NCI-H82 (cell line): ENCODE measurements around the gene SNRPD3.
"Not testable (repeated sequence)": the region's sequence is repeated elsewhere in the genome, so short reads cannot be mapped to it uniquely, and the experiment has no call there.

Source experiments
- DNase-seq: peaks from one replicate; lab custom pipeline; 2025; lab: John Stamatoyannopoulos, UW

SNRPD3 gene

GRCh38 chr22:24592058-24592850 is 36.5 kb downstream of the SNRPD3 start:
- DNase-seq: no peak

- peak; percentile 75 for DNase-seq
Observed at GRCh38 chr22:24592851-24593558, 37.2 kb downstream of the SNRPD3 start, which contains the start of gene LRRC75B. Gene LRRC75B, minus strand, starts transcription at chr22:24593073. Its CDS starts 34 bp downstream, at chr22:24593039.

GRCh38 chr22:24593559-24593835 is 37.7 kb downstream of the SNRPD3 start:
- not testable (repeated sequence) for DNase-seq

DNA sequence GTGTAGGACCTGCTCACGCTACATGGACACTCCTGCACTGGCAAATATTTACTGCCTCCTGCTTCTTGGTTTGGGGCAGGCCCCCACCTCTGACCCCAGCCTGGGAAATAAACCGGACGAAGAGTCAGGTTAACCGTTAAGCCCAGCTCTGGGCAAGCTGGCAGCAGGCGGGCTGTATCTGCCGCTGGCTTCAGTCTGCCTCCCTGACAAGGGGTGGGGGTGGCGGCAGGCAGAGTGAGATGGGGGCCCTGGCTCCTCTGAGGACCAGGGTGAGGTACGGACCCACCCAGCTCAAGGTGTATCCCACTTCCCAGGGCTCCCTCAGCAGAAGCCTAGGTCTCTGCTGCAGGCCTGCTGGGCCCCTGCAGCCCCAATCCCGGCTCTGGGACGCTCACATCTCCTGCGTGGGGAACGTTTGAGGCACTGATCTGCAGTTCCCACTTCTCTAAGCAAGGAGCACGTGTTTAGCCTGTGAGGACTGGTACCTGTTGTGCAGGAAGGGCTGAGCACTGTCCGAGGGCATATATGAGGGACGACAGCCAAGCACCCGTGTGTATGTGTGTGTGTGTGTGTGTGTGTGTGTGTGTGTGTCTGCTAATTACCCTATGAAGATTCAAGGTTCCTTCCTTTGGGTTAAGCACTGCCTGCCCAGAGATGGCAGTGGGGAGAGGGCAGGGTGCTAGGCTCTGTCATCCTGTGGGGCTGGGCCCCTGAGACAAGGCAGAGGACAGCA is 38.2 kb downstream of the SNRPD3 start:
- peak; percentile 15 for DNase-seq

DNA sequence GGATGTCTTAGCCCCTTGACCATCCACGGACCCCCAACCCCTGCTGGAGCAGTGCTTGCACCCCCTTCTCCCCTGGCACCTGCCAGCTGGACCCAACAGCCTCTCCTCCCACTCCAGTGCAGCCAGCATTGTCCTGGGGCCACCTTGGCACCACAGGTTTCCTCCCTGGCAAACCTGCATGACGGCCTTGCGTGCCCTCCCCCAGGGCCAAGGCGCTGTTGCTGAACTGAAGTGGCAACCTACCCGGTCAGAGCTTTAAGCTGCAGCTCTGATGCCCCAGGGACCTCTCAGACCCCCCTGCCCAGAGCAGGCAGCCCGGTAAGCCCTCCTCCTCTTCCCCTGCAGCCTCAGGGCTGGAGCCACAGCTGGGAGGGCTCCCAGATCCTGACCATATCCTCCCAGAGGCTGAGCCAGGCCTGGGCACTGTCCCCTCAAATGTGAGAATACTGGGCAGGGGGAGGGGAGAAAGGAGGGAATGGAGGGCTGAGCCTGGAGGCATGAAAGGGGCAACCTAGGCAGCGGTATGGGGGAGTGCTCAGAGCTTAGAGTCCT is 38.8 kb downstream of the SNRPD3 start:
- DNase-seq: no peak

DNA sequence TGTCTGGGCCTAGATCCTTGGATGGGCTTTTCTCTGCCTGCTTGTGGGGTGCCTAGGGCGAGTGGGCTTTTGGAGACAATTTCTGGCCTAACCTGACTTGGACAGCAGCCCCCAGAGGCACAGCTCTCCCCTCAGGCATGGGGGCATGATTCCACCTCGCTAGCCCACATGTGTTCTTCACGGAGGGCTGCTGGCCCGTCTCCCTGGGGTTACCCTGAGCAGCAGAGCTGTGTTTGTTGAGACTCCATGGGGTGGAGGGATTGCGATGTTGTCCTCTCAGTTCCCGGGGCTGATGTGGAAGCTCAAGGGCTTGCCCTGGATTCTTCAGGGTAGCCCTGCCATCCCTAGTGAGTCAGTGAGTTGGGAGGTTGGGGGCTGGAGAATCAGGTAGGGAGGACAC is 39.4 kb downstream of the SNRPD3 start:
- no peak for DNase-seq

DNA sequence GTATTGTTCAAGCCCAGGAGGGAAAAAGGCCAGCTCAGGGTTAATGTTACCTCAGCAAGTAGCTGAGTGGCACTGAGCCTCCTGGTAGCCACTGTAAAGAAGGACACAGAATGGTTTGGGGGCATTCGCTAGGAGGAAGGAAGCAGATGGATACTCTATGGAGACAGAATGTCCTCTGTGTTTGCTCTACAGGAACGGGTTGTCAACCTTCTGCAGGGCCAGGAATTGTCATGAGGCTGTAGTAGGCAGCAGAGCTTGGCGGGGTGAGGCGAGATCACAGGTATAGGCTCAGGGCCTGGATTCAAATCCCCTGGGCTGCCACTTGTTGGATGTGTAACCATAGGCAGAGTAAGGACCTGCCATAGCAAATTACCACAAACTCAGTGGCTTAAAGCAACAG is 40.1 kb downstream of the SNRPD3 start:
- DNase-seq: no peak

DNA sequence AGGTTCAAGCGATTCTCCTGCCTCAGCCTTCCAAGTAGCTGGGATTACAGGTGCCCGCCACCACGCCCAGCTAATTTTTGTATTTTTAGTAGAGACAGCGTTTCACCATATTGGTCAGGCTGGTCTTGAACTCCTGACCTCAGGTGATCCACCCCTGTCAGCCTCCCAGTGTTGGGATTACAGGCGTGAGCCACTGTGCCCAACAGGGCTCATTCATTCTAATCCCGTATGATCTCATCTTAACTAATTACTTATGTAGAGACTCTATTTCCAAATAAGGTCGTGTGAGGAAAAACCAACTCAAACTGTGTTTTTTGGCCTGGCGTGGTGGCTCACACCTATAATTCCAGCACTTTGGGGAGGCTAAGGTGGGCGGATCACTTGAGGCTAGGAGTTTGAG is 41.3 kb downstream of the SNRPD3 start:
- peak; percentile 19 for DNase-seq

DNA sequence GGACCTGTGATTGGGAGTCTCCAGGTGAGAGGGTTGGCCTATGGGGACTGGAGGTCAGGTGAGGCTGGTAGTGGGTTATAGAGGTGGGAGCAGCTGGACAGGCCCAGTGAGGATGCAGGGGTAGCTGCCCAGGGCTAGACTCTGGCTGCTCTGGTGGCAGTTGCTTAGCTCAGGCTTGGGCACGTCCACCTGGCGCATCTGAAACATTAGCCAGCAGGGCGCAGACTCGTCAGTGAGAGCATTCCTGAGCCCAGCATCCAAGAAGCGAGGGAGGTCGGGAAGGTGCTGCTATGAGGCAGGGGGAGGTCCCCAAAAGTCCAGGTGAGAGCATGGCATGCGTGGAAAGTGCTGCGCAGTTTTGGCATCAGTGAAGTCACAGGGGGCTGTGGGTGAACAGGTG is 43.7 kb downstream of the SNRPD3 start:
- DNase-seq: no peak

GRCh38 chr22:24599958-24600715 is 44.3 kb downstream of the SNRPD3 start:
- DNase-seq: not testable (repeated sequence)

DNA sequence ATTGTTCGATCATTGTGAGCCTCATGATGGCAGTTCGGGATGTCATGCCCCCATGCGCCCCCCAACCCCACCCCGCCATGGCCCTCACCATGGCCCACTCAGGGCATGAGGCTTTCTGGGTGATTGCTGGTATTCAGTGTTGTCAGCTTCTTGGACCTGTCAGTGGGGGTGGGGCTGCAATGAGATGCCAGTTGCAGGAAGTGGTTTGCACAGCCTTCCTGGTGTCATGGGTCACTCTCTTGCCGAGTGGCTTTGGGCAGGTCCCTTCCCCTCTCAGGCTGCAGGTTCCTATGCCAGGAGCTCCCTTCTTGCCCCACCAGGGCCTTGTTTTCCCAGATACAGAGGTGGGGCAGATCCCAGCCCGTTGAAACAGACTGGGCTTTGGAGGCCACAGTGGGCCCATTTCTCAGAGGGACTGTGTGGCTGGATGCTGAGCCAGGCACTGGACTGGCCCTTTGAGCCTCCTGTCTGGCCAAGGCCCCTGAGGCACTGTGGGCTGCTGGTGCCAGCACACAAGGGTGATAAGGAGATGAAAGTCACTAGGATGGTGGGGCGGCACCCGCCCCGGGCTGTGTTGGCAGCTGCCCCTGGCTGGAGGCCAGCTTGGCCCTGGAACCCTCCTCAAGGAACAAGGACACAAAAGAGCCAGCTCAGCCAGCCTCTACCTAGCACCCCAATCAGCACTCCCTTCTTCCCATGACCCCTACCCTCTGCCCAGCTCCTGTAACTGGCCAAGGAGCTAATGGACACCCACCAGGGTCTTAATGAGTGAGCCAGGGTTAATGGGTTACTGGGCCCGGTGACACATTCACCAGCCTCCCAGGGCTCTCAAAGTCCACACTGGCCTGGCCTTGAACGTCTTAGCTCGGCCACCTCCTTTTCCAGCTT is 45.7 kb downstream of the SNRPD3 start:
- no peak for DNase-seq

DNA sequence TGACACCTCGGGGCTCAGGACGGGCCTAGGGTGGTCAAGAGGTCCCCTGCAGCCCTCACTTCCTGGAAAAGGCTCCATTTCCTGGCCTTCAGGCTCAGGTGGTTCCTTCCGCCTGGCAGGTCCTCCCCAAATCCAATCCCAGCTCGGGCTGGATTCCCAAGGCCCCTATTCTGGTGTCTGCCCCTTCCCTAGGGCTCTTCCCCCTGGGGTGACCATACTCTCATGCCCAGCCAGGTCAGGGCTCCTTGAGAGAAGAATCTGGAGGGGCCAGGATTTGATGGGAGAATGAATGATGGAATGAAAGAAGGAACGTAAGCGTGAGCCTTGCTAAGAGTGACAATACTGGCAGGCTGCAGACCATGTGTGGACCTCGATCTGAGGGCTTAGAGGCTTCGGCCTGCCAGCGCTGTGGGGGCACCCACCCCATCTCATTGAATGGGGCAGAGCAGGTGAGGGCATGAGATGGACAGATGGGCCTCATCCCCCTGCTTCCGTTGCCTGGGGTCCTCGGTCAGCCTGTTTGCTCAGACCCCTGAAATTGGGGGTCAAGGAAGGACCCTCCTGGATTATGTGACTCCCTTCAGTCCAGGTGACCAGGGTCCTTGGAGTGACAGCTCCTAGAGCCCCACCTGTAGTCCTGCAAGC is 46.4 kb downstream of the SNRPD3 start:
- not testable (repeated sequence) for DNase-seq

DNA sequence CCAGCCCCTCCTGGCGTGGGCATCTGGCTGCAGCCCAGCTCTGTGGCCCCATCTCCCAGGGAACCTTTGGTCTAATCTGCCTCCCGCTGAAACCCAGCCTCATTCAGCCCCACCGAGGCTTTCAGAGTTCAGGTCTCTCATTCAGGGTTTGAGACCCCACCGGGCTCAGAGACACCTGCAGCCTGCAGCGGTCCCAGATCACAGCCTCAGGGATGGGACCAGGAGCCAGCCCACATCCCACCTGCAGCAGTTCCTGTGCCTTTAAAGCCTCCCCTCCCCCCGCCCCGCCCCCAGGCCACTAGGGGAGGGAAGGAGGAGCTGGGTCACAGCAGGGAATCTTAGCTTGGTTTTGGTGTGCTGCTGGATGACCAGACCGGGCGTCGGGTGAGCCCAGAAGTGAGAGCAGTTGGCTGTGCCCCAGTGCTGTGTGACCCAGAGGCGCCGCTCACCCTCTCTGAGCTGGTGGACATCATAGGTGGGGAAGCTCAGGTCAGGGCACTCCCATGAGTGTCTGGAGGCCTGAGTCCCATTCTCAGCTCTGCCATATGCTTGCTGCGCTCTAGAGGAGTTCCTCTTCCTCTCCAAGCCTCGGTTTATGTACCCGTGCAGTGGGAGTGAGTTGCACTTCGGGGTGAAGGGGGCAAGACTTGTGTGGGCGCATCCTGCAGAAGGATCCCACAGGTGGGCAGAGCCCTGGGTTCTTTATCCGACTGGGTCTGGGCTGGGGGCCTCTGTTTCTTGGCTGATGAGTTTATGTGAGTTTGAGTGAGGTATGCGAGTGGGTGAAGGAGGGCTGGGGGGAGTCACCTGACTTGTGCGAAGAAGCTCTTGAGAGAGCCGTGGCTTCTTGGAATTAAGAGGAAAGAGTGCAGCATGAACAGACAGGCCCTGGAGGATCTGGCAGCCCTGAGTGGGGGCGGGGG is 47.3 kb downstream of the SNRPD3 start, which contains the start of gene GGT1:
GGT1 (plus strand) TSS at position 347 of the 923 bp plus-strand sequence. CDS start 7,889 bp downstream, outside the sequence.
- not testable (repeated sequence) for DNase-seq

DNA sequence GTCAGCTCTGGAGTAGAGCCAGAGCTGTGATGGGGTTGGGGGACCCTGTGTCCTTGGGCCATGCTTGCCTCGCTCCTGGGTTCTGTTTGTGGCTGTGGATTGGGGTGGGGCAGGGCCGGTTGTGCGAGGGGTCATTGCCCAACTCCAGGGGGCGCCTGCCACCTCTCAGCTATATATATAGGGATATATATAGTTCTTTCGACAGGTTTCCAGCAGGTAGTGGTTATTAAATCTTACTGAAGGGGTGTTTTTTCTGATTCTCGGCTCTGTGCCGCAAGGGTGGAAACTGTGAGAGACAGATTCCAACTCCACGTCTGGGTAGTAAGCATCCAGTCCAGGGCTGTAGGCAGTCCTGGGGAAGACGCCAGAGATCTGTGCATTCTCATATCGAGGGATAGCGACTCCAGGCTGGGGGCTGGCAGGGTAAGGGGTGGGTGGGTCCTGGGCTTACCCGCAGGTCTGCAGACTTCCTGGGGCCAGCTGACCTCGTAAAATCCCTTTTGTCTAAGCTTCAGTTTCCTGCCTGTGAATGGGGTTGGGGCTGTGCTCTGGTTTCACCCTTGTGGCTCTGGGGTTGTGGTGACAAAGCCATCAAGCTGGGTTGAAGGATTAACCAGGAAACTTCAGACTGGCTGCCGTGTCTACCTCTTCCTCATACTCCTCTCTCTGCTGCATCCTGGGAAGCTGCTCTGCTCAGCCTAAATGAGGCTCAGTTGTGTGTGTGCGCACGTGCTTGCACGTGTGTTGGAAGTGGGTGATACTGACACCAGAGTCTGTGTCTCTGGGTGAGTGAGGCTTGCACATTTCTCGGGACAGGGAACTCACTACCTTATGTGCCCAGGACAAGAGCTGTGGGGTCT is 48.2 kb downstream of the SNRPD3 start:
- DNase-seq: peak; percentile 25

DNA sequence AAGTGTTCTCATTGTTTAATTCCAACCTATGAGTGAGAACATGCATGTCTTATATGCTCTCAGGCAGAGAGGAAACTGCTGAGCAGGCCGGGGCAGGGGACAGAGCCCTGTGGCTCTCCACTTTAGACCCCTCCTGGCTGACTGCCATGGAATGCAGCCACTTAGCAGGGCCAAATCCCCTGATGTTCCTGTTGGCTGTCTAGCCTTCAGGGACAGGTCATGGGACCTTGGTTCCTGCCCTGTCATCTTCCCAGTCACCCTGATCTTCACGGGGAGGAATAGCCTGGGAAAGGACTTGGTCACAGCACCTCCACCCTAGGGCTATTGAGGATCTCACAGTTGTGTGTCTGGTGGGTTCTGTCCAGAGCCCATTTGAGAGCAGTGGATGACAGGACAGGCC is 50.5 kb downstream of the SNRPD3 start:
- DNase-seq: peak; percentile 25

GRCh38 chr22:24607429-24607983 is 51.7 kb downstream of the SNRPD3 start:
- DNase-seq: not testable (repeated sequence)

GRCh38 chr22:24608327-24608726 is 52.5 kb downstream of the SNRPD3 start:
- DNase-seq: not testable (repeated sequence)

GRCh38 chr22:24609888-24610287 is 54.1 kb downstream of the SNRPD3 start:
- not testable (repeated sequence) for DNase-seq
